Activated CD8-positive, alpha-beta memory T cell treated with anti-CD3 and anti-CD28 coated beads, Interleukin-2, amount 50 U/mL, for 1 hour (primary cell): Measurements from ENCODE around the gene LPP.

Source experiments
- DNase-seq: peaks from one replicate; pipeline ENCODE4 v3.0.0-alpha.2; 2020; ENCODE audit errors: extremely low read depth

The LPP gene

GRCh38 chr3:188546835-188547670 lies 393.1 kb downstream of the LPP start:
- DNase-seq = no peak

DNA sequence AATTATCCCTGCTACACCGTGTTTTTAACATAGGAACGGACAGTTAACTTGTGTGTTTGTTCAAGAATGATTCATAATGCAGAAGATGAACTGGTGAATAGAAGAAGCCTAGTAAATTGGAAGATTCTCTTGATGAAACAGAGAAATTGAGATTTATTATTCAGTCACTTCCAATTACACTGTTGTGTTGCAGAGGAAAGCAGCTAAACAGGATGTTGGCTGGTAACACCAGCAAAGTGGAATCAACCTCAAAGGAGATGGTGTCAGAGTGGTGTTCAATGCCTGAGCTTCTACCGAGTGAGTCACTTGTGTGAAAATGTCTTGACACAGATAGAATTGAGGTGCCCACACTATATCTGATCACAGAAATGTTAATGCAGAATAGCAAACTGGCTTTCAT lies 399.6 kb downstream of the LPP start:
- no peak for DNase-seq

DNA sequence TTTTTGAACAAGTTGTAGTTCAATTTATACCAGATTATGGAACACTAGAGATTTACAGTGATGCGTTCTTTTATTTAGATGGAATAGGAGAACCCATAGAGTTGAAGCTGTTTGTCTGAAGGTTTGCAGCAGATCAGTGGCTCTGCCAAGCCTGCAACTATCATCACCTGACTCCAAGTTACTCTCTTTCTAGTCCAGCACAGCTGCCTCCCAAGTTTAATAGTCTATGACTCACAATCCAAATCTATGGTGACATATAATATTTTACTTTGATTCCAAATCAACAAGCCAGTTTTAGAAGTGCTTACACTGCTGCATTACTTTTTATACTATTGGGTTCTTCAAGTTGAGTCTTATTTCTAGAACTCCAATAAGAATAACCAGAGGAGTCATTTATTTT lies 400.4 kb downstream of the LPP start:
- DNase-seq = no peak

- DNase-seq = no peak
Measured at GRCh38 chr3:188557235-188557634, 403.3 kb downstream of the LPP start.

DNA sequence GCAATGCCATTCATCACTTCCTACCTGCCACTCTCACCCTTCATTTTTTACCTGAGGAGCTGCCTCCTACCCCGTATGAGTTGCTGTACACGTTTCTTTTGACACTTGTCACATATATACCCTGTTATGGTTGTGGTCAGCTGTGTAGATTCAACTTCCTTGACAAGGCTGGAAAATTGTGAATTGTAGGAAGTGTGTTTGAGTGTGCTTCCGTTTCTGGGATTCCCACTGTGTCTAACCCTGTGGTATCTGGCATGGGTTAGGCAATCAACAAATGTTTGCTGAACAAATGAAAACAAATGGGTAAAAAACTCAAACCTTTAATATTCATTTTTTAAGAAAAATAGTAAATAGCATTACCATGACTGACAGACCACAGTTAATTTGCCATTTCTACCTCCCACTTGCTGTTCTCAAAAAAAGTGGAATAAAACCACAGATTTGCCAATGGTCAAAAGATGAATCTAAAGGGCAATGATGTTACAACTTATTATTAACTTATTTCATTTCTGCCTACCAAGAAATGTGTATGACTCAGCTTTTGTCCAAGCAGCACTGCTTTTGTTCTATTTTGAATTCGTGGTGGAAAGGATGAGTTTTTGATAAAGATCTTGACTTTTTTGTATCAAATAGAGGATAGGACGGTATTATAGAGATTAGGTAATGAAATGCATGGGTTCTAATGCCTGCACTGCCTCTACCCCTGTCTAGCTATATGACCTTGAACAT lies 404.6 kb downstream of the LPP start:
- DNase-seq = no peak

- no peak for DNase-seq
Measured at GRCh38 chr3:188559072-188559429, 405.1 kb downstream of the LPP start.

GRCh38 chr3:188559856-188560255 lies 405.9 kb downstream of the LPP start:
- no peak for DNase-seq

- no peak for DNase-seq
Measured at GRCh38 chr3:188562144-188562543, 408.2 kb downstream of the LPP start.

GRCh38 chr3:188567478-188568195 lies 413.7 kb downstream of the LPP start:
- DNase-seq = no peak

- DNase-seq = no peak
Measured at GRCh38 chr3:188568736-188569135, 414.8 kb downstream of the LPP start.

DNA sequence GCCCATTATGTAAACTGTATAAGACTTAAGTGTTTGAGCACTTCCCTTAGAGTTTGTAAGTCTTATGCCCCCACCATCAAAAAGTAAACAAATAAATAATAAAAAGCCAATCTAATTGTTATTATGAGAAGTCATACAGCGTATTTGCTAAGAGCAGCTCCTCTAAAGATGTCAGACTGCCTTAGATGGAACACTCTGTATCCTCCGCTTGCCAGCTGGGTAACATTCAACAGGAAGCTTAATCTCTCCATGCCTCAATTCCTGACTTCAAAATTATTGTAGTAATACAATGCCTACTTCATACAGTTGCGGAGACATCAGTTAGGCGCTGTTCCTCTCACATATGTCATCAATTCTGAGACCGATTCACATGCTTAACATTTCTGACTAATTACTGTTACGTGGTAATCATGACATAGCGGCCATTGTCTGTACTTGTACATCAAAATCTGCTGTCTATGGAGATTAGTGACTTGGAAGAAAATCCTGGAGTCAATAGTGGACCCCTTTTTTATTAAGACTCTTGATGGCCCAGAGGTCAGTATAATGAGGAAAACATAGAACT lies 417.7 kb downstream of the LPP start:
- DNase-seq = no peak

DNA sequence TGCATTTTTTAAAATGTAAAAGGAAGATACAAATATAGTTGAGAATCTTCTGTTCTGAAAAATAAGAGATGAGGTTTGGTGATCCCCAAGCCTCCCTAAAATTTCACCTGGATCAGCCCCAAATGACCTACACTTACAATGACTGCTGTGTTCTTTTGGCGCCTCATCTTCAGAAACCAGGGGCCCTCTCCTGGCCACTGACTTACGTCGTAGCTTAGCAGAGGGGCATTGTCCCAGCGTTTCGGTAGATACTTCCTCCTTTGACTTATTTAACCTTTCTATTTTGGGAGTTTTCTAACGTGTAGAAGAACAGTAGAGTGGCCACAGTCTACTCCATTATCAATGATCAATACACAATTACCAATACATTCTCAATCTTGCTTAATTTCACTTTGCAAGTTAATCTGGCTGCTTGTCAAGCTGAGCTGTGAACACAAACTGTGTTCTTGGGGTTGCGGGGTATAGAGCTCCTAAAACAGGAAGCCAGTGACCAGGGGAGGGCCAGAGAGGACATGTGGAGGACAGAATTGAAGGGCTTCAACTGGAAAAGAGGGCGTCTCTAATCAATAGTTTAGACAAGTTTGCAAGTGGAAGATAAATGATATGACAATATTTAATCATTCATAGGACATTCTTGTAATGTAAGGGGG lies 419.5 kb downstream of the LPP start:
- no peak for DNase-seq

DNA sequence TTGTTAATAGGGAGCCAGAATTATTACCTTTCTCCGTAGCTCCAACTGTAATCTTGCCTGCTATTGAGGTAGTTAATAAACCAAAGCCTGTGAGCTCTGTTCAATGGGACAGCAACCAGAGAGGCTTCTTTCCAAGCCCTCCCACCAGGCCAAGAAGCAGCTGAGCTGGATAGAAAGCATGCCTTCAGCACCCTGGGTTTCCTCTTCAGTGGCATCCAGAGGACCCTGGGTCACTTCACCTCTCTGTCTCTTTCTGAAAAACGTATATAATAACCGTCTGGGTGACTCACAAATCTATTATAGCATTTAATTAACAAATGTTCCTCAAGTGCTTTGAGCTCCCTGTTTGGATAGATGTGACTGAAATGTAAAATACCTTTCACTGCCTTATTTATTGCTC lies 420.0 kb downstream of the LPP start:
- no peak for DNase-seq

GRCh38 chr3:188574885-188575284 lies 420.9 kb downstream of the LPP start:
- no peak for DNase-seq

DNA sequence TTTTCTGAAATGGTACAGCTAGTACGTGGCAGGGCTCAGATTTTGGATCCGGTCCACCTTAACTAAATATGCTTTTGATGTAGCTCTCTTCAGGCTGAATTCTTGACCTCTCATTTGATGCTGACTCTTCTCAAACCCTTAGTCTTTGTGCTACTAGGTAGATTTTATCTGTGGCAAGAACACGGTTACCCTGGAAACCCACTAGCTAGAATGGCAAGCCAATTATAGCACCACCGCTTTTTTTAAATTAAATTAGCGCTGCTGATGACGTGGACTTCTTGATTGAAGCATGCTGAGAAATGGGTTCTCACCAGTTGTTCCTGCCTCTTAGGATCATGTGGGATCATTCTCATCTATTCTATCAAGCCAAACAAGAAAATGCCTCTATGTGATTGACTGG lies 421.5 kb downstream of the LPP start:
- no peak for DNase-seq

DNA sequence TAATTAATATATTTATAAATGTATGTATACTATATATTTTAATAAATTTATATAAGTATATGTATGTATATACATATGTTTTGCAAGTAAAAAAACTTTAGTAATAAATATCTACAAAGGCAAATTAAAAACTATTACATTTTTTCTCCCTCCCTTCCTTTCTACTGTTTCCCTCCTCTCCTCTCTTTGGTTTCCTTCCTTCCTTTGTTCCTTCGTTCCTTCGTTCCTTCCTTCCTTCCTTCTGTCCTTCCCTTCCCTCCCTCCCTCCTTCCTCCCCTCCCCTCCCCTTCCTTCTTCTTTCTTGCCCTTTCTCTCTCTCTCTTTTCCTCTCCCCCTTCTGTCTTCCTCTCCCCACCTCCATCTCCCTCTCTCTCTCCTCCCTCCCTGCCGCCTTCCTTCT lies 423.6 kb downstream of the LPP start:
- no peak for DNase-seq

DNA sequence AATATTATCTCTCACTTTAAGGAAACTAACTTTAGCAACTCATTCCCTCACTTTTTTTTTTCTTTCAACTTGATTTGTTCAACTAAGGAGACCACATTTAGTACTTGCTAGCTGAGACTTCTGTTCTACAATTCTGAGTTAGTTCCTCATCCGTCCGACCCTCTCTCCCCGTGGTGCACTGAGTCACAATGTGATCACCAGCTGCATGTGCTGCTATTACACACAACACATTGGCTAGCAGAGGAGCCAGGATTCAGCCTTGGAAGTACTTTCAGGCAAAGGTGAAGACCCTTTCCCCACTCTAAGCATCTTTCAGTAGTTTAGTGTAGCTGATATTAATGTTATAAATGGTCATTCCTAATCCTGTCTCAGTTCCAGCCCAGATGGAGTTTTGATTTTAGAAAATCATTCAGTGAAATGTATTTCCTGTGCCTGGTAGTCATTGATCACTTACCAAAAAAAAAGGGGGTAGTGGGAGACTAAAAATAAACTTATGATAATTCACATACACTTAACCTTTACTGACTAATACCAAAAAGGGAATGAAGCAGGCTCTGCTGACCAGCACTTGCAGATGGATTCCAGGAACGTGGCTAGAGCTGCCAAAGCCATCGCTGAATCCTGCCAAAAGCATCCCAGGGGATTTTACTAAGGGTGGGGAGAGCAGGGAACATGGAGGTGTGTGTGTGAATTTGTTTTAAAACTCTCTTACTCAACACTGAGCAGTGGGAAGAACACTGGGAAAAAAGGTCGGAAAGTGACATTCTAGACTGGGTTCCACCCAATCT lies 424.8 kb downstream of the LPP start:
- DNase-seq = no peak

DNA sequence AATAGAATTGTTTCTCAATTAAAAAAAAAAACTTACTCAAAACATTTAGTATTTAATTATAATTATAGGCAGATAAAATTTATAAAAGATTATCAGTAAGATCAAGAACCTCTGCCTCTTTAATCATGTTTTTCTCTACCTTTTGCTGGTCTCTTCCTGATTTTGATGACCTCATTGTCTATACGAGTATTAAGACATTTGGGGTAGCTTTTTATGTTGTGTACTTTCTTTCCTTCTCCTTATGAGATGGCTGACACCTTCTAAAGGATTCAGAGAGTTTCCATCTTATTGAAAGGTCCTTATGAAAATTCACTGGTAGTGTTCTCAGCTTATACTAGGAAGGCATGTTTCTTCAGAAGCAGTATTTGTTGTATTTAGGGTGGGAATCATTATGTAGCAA lies 426.3 kb downstream of the LPP start:
- no peak for DNase-seq

- no peak for DNase-seq
Measured at GRCh38 chr3:188580659-188581058, 426.7 kb downstream of the LPP start.

GRCh38 chr3:188581365-188581764 lies 427.4 kb downstream of the LPP start:
- DNase-seq = no peak

GRCh38 chr3:188581792-188582191 lies 427.8 kb downstream of the LPP start:
- no peak for DNase-seq
